ENCODE data around the gene DPPA2.

Gene DPPA2

DNA sequence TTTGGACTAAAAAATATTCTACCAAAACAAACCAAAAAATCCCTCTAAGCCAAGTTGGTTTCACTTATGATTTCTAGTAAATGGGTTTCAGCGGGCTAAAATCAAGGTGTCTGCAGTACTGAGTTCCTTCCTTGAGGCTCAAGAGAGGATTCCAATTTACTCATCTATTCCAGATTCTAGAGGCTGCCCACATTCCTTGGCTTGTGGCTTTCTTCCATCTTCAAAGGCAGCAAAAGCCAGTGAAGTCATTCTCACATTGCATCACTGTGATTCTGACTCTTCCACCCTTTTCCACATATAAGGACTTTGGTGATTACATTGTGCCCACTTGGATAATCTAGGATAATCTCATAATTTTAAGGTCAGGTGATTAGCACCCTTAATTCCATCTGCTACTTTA lies 48.1 kb downstream of the DPPA2 start:
- TF ChIP-seq, protein P1, sequence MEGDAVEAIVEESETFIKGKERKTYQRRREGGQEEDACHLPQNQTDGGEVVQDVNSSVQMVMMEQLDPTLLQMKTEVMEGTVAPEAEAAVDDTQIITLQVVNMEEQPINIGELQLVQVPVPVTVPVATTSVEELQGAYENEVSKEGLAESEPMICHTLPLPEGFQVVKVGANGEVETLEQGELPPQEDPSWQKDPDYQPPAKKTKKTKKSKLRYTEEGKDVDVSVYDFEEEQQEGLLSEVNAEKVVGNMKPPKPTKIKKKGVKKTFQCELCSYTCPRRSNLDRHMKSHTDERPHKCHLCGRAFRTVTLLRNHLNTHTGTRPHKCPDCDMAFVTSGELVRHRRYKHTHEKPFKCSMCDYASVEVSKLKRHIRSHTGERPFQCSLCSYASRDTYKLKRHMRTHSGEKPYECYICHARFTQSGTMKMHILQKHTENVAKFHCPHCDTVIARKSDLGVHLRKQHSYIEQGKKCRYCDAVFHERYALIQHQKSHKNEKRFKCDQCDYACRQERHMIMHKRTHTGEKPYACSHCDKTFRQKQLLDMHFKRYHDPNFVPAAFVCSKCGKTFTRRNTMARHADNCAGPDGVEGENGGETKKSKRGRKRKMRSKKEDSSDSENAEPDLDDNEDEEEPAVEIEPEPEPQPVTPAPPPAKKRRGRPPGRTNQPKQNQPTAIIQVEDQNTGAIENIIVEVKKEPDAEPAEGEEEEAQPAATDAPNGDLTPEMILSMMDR (IDR thresholded peaks at IDR 0.05) = no peak

DNA sequence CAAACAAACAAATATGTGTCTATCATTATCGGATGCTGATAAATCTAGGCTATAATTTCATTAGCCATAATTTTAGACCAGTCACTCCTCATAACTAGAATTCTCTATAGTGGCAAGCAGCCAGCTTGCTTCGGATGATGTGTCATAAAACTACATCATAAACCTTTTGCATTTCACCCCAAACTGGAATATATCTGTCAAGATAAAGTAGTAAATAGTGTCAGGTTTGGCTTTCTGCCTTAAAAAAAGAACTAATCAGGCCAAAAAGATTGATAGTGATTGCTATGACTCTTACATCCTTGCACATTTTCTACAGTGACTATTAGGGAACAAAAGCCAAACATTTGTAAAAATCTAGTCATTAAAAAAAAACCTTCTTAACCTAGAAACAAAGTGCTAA lies 51.0 kb downstream of the DPPA2 start:
- TF ChIP-seq, protein P1 (IDR thresholded peaks at IDR 0.05) = no peak

DNA sequence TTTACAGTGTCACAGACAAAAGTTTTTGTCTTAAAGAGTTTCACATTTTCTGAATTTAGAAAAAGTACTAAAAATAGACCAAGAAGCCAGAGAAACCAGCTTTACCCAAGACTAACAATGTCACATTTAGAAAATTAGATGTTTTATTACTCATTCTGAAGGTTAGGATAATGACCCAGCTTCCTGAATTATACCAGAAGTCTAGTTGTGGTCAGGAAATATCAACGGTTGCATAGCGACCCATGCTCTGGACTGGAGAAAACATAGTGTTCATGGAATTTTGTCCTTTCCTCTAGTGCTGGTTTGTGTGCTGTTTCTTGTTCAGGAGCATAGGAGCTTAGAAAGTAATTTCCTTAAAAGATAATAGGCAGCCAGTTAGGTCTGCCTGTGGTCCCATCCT lies 59.0 kb downstream of the DPPA2 start:
- TF ChIP-seq, protein P1 (IDR thresholded peaks at IDR 0.05) = no peak

DNA sequence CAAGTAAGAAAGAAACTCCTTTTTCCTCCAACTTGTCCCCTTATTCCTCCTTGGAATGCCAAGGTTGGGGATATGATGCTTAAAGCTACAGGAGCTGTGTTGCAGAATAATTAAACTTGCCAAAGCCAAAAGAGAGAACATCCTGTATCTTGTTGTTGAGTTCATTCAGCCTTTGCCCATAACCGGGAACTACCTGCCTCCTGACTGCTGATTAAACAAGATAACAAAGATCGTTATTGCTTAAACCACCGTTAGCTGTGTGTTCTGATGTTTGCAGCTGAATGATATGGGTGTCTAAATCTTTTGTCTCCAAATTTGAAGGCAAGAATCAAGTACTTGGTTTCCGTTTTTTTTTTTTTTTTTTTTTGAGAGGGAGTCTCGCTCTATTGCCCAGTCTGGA lies 61.5 kb downstream of the DPPA2 start:
- TF ChIP-seq, protein P1 (IDR thresholded peaks at IDR 0.05) = no peak

DNA sequence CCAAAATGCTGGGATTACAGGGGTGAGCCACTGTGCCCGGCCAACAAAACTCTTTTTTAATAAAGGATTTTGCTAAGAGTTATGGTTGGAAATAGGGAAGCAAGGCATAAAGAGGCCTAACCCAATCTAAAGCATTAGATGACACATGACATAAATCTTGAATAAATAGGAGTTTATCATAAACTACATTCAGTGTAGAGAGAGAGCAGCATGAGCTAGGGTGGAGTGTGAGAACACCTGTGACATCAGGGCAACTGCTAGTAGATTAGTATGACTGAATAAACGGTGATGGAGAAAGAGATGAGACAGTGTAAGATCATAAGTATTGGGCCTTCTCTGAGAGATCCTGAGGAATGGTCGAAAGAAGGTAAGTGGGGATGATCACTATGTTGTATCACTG lies 63.7 kb downstream of the DPPA2 start:
- TF ChIP-seq, protein P1 (IDR thresholded peaks at IDR 0.05) = no peak
